ENCODE measurements around the gene SLC22A6.

Gene SLC22A6

DNA sequence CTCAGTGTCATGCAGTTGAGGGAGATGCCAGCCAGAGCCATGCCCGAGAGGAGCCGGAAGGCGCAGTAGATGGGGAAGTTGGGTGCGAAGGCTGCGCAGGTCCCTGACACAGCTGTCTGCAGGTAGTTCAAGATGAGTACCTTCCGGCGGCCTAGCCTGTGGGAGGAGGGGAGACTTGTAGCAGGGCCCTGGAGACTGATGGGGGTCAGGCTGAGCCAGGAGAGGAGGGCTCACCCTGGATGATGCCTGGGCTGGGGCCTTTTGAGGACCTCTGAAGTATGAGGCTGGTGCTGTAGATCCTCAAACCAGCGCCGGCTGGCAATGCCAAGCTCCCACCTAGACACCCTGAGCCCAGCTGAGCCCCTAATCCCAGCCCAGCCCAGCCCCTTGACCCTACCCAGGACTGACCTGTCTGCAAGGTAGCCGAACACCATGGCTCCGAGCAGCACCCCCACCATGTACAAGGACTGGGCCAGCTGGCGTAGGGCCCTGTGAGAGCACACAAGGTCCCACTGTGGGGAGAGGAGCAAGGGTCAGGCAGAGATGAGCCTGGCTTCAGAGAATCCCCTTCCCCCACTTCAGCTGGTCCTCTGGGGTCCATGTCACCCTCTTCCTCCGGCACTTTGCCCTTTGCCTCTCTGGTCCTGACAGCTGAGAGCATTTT, 1.1 kb downstream of the SLC22A6 start:
- TF ChIP-seq, protein P1, sequence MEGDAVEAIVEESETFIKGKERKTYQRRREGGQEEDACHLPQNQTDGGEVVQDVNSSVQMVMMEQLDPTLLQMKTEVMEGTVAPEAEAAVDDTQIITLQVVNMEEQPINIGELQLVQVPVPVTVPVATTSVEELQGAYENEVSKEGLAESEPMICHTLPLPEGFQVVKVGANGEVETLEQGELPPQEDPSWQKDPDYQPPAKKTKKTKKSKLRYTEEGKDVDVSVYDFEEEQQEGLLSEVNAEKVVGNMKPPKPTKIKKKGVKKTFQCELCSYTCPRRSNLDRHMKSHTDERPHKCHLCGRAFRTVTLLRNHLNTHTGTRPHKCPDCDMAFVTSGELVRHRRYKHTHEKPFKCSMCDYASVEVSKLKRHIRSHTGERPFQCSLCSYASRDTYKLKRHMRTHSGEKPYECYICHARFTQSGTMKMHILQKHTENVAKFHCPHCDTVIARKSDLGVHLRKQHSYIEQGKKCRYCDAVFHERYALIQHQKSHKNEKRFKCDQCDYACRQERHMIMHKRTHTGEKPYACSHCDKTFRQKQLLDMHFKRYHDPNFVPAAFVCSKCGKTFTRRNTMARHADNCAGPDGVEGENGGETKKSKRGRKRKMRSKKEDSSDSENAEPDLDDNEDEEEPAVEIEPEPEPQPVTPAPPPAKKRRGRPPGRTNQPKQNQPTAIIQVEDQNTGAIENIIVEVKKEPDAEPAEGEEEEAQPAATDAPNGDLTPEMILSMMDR (IDR thresholded peaks at IDR 0.05) = no peak

DNA sequence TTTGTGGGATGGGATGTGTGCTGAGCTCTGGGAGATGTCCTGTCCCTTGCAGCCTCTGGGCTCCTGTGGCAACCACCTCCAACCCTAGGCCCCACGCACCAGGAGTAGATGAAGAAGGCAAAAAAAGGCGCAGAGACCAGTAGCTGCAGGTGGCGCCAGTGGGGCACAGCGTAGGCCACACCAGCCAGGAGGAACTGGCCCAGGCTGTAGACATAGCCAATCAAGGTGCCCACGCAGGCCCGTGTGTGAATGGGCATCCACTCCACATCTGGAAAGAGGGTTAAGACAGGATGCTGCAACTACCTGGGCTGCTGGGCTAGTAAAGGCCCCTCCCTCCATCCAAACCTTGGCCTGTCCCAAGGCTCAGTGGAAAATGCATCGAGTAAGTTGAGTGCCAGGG, 3.0 kb downstream of the SLC22A6 start:
- TF ChIP-seq, protein P1 (IDR thresholded peaks at IDR 0.05) = no peak

DNA sequence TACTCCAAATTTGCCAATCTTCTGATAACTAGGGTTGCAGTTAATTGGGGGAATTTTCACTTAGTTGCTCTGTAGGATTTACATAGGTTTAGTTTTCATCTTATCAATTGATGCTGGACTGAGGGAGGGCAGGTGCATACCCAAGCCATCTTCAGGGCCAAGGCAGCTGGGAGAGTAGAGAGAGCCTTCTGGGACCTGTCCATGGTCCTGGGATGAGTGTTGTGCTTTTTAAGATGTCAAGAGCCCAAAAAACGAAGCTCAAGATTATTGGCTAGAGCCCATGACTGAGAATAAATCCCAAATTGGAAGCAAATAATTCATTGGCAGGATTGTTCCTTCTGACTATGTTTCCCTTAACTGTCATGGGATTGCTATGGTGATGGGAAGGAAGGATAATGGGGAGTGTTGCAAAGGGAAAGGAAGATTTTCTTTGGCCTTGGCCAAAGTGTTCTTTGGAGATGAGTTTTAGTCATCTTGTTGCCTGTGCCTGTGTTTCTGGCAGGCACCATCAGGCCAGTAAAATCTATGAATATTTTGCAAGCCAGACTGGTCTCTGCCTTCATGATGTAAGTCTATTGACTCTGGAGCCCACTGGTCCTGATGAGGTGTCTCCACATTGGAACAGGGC, 4.5 kb downstream of the SLC22A6 start:
- TF ChIP-seq, protein P1 (IDR thresholded peaks at IDR 0.05) = no peak

DNA sequence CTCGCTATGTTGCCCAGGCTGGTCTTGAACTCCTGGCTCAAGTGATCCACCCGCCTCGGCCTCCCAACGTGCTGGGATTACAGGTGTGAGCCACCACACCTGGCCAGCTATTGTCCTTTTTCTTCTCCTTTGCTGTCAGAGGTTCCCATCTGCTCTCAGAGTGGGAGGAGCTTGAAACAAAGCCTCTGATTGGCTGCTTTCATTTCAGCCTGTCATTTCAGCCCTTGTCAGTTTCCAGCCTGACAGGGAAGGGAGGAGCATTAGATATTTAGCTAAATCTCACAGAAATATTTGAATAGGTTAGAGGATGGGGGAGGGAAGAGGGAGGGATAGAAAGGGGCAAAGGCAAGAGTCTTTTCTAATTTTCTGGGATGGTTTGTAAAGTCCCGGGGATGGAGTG, 8.7 kb downstream of the SLC22A6 start:
- TF ChIP-seq, protein P1 (IDR thresholded peaks at IDR 0.05) = no peak

DNA sequence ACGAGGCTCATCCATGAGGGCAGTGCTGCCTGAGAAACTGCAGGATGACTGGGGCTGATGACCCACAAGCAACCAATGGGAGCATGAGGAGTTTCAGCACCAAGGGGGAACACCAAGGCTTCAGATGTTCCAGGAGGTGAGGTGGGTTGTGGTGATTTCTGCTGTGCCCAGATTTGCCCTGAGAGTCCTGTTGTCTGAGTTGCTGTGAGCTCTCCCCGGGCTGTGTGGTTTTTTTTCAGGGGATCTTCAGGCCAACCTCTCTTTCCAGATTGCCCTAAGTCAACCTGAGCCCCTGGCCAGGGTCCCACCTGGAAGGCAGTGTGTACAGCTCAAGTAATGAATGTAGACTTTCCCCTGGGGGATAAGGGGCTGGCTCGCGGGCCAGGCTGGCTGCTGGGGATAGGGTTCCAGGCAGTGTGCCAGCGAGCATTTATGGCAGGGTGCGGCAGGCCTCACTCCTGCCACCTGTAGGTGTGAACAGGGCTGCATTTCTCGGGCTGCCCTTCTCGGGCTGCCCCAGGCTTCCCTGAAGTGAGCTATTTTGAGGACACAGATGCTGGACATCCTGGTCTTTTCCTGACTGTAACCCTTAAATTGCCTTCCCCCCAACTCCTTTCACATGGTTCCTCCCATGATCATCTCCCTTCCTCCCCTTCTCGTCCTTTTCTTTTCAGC, 9.8 kb downstream of the SLC22A6 start:
- TF ChIP-seq, protein P1 (IDR thresholded peaks at IDR 0.05) = peak; percentile 78

DNA sequence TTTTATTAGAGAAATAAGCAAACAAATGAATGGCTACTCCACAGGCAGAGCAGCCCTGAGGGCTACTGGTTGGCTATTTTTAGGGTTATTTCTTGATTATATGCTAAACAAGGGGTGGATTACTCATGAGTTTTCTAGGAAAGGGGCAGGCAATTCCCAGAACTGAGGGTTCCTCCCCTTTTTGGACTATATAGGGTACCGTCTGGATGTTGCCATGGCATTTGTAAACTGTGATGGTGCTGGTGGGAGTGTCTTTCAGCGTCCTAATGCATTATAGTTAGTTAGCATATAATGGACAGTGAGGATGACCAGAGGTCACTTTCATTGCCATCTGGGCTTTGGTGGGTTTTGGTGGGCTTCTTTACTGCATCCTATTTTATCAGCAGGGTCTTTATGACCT, 19.2 kb downstream of the SLC22A6 start:
- TF ChIP-seq, protein P1 (IDR thresholded peaks at IDR 0.05) = no peak

DNA sequence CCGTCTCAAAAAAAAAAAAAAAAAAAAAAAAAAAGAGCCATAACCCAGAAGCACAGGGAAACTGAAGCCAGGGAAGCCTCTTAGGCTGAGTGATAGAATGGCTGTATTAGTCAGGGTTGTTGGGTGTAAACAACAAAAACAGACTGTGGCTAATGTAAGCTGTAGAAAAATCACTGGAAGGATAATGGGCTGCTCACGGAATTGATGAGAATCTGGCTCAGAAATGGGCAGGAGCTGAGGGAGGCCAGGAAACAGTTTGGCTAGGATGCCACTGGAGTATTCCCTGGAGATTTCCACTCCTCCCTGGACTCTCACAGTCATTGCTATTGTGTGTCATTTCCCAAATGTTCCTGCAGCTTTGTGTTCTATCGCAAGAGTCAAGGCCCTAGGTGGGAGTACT, 22.4 kb downstream of the SLC22A6 start:
- TF ChIP-seq, protein P1 (IDR thresholded peaks at IDR 0.05) = no peak
